Neural progenitor cell (in vitro differentiated cells): ENCODE results near the gene DIS3L2.

Experiments used
- CTCF ChIP-seq: fragments of 200-600 bp; sonication (generic); IDR thresholded peaks from 2 replicates; pipeline ENCODE4 v1.5.1; 2017; ENCODE audit warnings: antibody characterized with exemption, mild to moderate bottlenecking
- EZH2 ChIP-seq: fragments of 200-600 bp; sonication (generic); IDR thresholded peaks from 2 replicates; pipeline ENCODE4 v1.6.1; 2017; ENCODE audit warnings: antibody characterized with exemption, mild to moderate bottlenecking, moderate library complexity
- EZH2phosphoT487 ChIP-seq: fragments of 200-600 bp; sonication (generic); IDR thresholded peaks from 2 replicates; pipeline ENCODE4 v1.6.1; 2017; ENCODE audit warnings: antibody characterized with exemption

DNA sequence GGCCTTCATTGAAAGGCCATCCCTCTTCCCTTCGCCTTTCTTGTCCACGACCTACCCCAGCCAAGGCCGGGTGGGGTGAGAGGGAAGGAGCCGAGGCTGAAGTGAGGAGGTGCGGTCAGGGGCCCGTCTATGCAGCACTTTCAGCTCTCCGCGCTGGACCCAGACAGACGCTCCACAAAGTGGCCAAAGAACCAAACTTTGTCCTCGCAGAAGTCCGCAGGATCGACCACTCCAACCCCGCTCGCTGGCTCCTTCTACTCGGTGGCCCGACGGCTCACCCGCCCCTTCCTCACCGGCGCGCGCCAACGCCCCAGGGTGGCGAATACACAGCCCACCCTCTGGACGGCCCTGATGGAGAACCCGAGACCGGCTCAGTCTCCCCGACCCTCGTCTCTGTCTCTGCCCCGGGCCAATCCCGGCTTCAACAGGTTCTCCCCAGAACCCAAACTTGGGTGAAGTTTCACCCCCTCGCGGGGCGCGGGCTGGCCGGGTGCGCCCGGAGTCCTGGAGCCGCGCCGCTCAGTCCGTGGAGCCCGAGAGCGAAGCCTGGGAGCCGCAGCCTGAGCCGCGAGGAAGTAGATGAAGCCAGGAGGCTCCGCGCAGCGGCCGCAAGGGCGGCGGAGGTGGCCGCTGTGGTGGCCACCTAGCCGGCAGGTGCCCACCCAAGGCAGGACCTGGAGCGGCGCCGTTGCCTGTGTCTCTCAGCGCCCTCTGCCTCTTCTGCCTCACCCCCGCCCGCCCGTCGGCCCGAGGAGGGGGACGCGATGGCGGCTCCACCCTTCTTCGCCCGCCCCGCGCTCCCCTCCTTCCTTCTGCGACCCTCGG is 390.4 kb downstream of the DIS3L2 start:
- TF ChIP-seq CTCF (no peak), EZH2phosphoT487 (no peak), EZH2 (no peak)
